Small intestine (tissue), 7 donors: ENCODE results near the gene OR4D9. TPM values are rescaled to one million over a fixed set of nuclear protein-coding genes. Genes with fewer than 3 reads are reported as not detected.
A peak's percentile ranks its signal among the peaks of the same experiment; 100 is the strongest.

Experiments used
- DNase-seq, 2 donors: peaks; one replicate each; pipeline versions ENCODE4 v3.0.0 to v3.0.0-alpha.2; 2013
- FAIRE-seq: peaks from 2 replicates; lab custom pipeline; 2012; peaks lifted over from hg19 to GRCh38; lab: Jason Lieb, UNC
- H3K27ac ChIP-seq, 3 donors: one replicate each; pipeline ENCODE4 v1.5.1; 2013; ENCODE audit warnings: low read length in 2 of 3, mild to moderate bottlenecking in 2 of 3, control low read depth in 1 of 3, inconsistent platforms in 1 of 3, low read depth in 1 of 3, moderate library complexity in 1 of 3
- H3K27me3 ChIP-seq, 3 donors: one replicate each; pipeline ENCODE4 v1.6.1; 2013; ENCODE audit warnings: low read length in 3 of 3, inconsistent platforms in 1 of 3; ENCODE audit not compliant: control insufficient read depth in 3 of 3, insufficient read depth in 3 of 3
- H3K36me3 ChIP-seq, 3 donors: one replicate each; pipeline ENCODE4 v1.6.1; 2013; ENCODE audit warnings: low read length in 3 of 3, inconsistent platforms in 1 of 3, low read depth in 1 of 3, mild to moderate bottlenecking in 1 of 3, moderate library complexity in 1 of 3; ENCODE audit not compliant: control insufficient read depth in 3 of 3, insufficient read depth in 2 of 3
- H3K4me1 ChIP-seq, 3 donors: one replicate each; pipeline ENCODE4 v1.6.1; 2013; ENCODE audit warnings: low read length in 2 of 3, inconsistent platforms in 1 of 3, low read depth in 1 of 3, mild to moderate bottlenecking in 1 of 3, moderate library complexity in 1 of 3; ENCODE audit not compliant: control insufficient read depth in 3 of 3, insufficient read depth in 2 of 3
- H3K4me3 ChIP-seq, 3 donors: one replicate each; pipeline ENCODE4 v1.5.1; 2013; ENCODE audit warnings: low read length in 3 of 3, control low read depth in 1 of 3, inconsistent platforms in 1 of 3, low read depth in 1 of 3, mild to moderate bottlenecking in 1 of 3, moderate library complexity in 1 of 3
- H3K9me3 ChIP-seq, 2 donors: one replicate each; pipeline ENCODE4 v1.6.1; 2013; ENCODE audit warnings: low read depth in 1 of 2, low read length in 1 of 2; ENCODE audit not compliant: control insufficient read depth in 2 of 2, insufficient read depth in 1 of 2
- WGBS, 3 donors: extraction: QIAGEN DNeasy Blood & Tissue Kit; methylation state at CpG; one replicate each; pipeline ENCODE4 v1.1.7; 2013; 5-methylcytosine and 5-hydroxymethylcytosine counted together
- polyA plus RNA-seq, 4 donors: library from polyadenylated mRNA; stranded (reverse) in 3 of 4; unstranded in 1 of 4; fragments of 200-250 nt in 3 of 4; fragments of 120-200 nt in 1 of 4; gene quantifications; one replicate each; pipeline versions ENCODE4 v1.2.1 to v1.2.3, GENCODE V29; 2013
- donor health status: healthy with polysubstance abuse.
- donor health status: control.
- donor health status: control.
- donor health status: Bipolar disorder and iron deficiency.
- donor health status: healthy.

Gene OR4D9
- polyA plus RNA-seq, 4 donors = not detected

- Histone ChIP-seq H3K4me1 (peaks cover 0 to 24% (median 0%) of the 10 kb centered on the region in 3 donors), H3K27me3 (no peaks in the 10 kb centered on the region), H3K36me3 (no peaks in the 10 kb centered on the region), H3K4me3 (peak overlapping the region; percentile 47 to 83 (median 74)), H3K27ac (peak overlapping the region; percentile 57 to 92 (median 85)), H3K9me3 (no peaks in the 10 kb centered on the region)
- FAIRE-seq (no peak), DNase-seq (peak; percentile 86 to 93)
- 2 to 6% (median 2%) methylated on average over 38 to 40 of the region's 40 CpGs for WGBS, 3 donors
Observed at GRCh38 chr11:59560702-59561473, 49.5 kb downstream of the OR4D9 start.

- no peak overlapping the region for H3K4me3 ChIP-seq
- H3K27me3 ChIP-seq = no peaks in the 10 kb centered on the region
- H3K36me3 ChIP-seq = no peaks in the 10 kb centered on the region
- FAIRE-seq (no peak), DNase-seq (no peak)
- H3K27ac ChIP-seq = no peak overlapping the region
- H3K4me1 ChIP-seq = peaks cover 0 to 17% (median 0%) of the 10 kb centered on the region in 3 donors
- H3K9me3 ChIP-seq = no peaks in the 10 kb centered on the region
- 82 to 88% (median 85%) methylated on average over 3 of the region's 3 CpGs for WGBS, 3 donors
Observed at GRCh38 chr11:59562292-59562691, 51.0 kb downstream of the OR4D9 start.

Other genes starting within 250 kb of the OR4D9 start
- gene OR5AN1, start 152.6 kb upstream of the OR4D9 start, polyA plus RNA-seq = not detected
- gene OR5A2, start 85.1 kb upstream of the OR4D9 start, polyA plus RNA-seq = not detected
- not detected for gene OR5A1, start 75.1 kb upstream of the OR4D9 start, polyA plus RNA-seq
- gene OR4D6, start 54.6 kb upstream of the OR4D9 start, polyA plus RNA-seq = not detected
- not detected for gene OR4D10, start 38.2 kb upstream of the OR4D9 start, polyA plus RNA-seq
- gene OR4D11, start 8.0 kb upstream of the OR4D9 start, polyA plus RNA-seq = not detected
- 10 to 100 TPM; 22.2 to 45.3 (median 26.6) TPM for gene OSBP, start 104.2 kb downstream of the OR4D9 start, polyA plus RNA-seq
- 10 to 100 TPM; 14.5 to 36.2 (median 19.0) TPM for gene PATL1, start 157.5 kb downstream of the OR4D9 start, polyA plus RNA-seq
- gene OR10V1, start 202.3 kb downstream of the OR4D9 start, polyA plus RNA-seq = not detected
- 10 to 100 TPM; 34.9 to 91.8 (median 60.8) TPM for gene STX3, start 243.8 kb downstream of the OR4D9 start, polyA plus RNA-seq